OCI-LY7 (cell line): ENCODE data around the gene NFIA. TPM values are rescaled to one million over a fixed set of nuclear protein-coding genes. Genes with fewer than 3 reads are reported as not detected.

Source experiments
- BruUV-seq: library from RNA; stranded (reverse); fragments of 400-500 nt; replicated peaks from 2 replicates; lab custom pipeline; 2021; lab: Mats Ljungman, UMichigan
- CTCF ChIA-PET: fragments of 300-600 bp; sonication (Branson Sonifier 250); formaldehyde crosslinking; loops from one replicate; lab custom pipeline; 2022; ENCODE audit warnings: antibody characterized with exemption; ENCODE audit not compliant: unreplicated experiment; lab: Charles Lee
- POLR2A ChIA-PET: fragments of 300-600 bp; sonication (Branson Sonifier 250); formaldehyde crosslinking; loops from one replicate; lab custom pipeline; 2022; ENCODE audit warnings: antibody characterized with exemption; lab: Charles Lee
- DNase-seq: peaks from one replicate; pipeline ENCODE4 v3.0.0-alpha.2; 2015; ENCODE audit warnings: low spot score
- H2AFZ ChIP-seq: fragments of 200-600 bp; sonication (generic), shearing (Covaris generic); 2 replicates; pipeline ENCODE4 v1.6.1; 2014; ENCODE audit warnings: mild to moderate bottlenecking, antibody characterized with exemption, low read length, moderate library complexity
- H3K27ac ChIP-seq: fragments of 200-600 bp; sonication (generic); 2 replicates; pipeline ENCODE4 v1.5.1; 2014; ENCODE audit warnings: mixed run types, low read depth, mild to moderate bottlenecking, moderate library complexity, low read length, inconsistent platforms; ENCODE audit not compliant: poor library complexity, severe bottlenecking
- H3K36me3 ChIP-seq: fragments of 200-600 bp; sonication (generic); 2 replicates; pipeline ENCODE4 v1.6.1; 2014; ENCODE audit warnings: mild to moderate bottlenecking, antibody characterized with exemption, low read length, moderate library complexity, mixed read lengths; ENCODE audit not compliant: insufficient read depth
- H3K4me1 ChIP-seq: fragments of 200-600 bp; sonication (generic); 2 replicates; pipeline ENCODE4 v1.5.1; 2014; ENCODE audit warnings: mild to moderate bottlenecking, low read length; ENCODE audit not compliant: insufficient read depth, poor library complexity, severe bottlenecking
- H3K4me2 ChIP-seq: fragments of 200-600 bp; sonication (generic); 2 replicates; pipeline ENCODE4 v1.6.1; 2014; ENCODE audit warnings: mild to moderate bottlenecking, low read length
- H3K4me3 ChIP-seq: fragments of 200-600 bp; sonication (generic); 2 replicates; pipeline ENCODE4 v1.5.1; 2014; ENCODE audit warnings: mild to moderate bottlenecking, low read depth, low read length; ENCODE audit not compliant: poor library complexity, severe bottlenecking
- H3K79me2 ChIP-seq: fragments of 200-600 bp; sonication (generic); 2 replicates; pipeline ENCODE4 v1.6.1; 2016; ENCODE audit warnings: low read depth, mild to moderate bottlenecking, low read length, moderate library complexity, mixed read lengths; ENCODE audit not compliant: insufficient read depth
- H3K9me2 ChIP-seq: fragments of 200-600 bp; sonication (generic); 2 replicates; pipeline ENCODE4 v1.6.1; 2016; ENCODE audit warnings: mild to moderate bottlenecking, low read length, mixed read lengths; ENCODE audit not compliant: insufficient read depth
- H3K9me3 ChIP-seq: fragments of 200-600 bp; sonication (generic); 2 replicates; pipeline ENCODE4 v1.6.1; 2014; ENCODE audit warnings: mild to moderate bottlenecking, mixed run types, low read length, mixed read lengths
- H4K20me1 ChIP-seq: fragments of 200-600 bp; sonication (generic); 2 replicates; pipeline ENCODE4 v1.6.1; 2014; ENCODE audit warnings: mild to moderate bottlenecking, antibody characterized with exemption, low read length, moderate library complexity, mixed read lengths; ENCODE audit not compliant: insufficient read depth
- EZH2phosphoT487 ChIP-seq: fragments of 200-600 bp; sonication (generic); IDR thresholded peaks from 2 replicates; pipeline ENCODE4 v1.6.1; 2018; ENCODE audit warnings: low read depth, borderline replicate concordance, mild to moderate bottlenecking, mixed run types, antibody characterized with exemption, low read length, moderate library complexity, mixed read lengths
- intact Hi-C: fragments of 100-400 bp; cut with micrococcal nuclease; formaldehyde crosslinking; loops from one replicate; pipeline ENCODE4 v1.10.0; 2022; ENCODE audit not compliant: unreplicated experiment
- total RNA-seq, 2 experiments: library from RNA; depleted of rRNA in 1 of 2; stranded (reverse); fragments of >200 nt in 1 of 2; shearing (Covaris generic) in 1 of 2; gene quantifications; 2 replicates each; pipeline ENCODE4 v1.2.3, GENCODE V29; 2014 to 2022
- TF ChIP-seq, protein P1 (sequence below): fragments of 200-600 bp; sonication (generic); conservative IDR thresholded peaks from 2 replicates; pipeline ENCODE4 v1.5.1; 2014; ENCODE audit warnings: mild to moderate bottlenecking, antibody characterized with exemption, low read length, moderate library complexity, mixed read lengths

NFIA gene
- total RNA-seq, 2 experiments from 2014 or later = 2.8 to 18.8 TPM

DNA sequence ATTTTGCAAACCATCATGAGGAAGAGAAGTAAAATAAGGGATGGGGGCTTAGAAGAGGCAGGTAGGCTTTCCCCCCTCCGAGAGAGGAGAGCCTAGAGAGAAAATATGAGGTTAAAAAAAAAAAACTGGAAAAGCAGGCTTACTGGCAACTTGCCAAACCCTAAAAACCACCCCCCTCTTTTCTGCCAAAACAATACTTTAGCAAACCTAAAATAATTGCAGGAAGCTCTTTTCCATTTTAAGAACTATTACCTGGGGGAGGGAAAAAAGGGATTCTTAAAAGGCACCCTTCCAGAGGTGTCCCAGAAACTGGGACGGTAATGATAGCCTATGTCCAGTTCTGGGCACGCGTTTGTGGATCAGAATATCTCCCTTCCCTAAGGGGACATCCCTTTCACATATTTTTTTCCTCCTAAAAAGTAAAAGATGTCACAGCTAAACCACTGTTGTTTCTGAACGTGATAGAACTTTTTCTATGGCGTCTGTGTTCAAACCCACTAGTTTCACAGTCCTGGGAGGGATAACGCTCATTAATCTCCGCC is 1.1 kb upstream of the NFIA start:
- H4K20me1 ChIP-seq = peaks cover 19% of the 10 kb centered on the region; the same call in 1 of the 2 replicates
- H3K4me1 ChIP-seq = peaks cover 48% of the 10 kb centered on the region
- no TSS peak for BruUV-seq
- H3K27ac ChIP-seq = peak overlapping the region; percentile 25
- H3K9me2 ChIP-seq = no peaks in the 10 kb centered on the region
- peak overlapping the region; percentile 76; the same call in 1 of the 2 replicates for H2AFZ ChIP-seq
- DNase-seq = no peak
- no peak for TF ChIP-seq EZH2phosphoT487
- TF ChIP-seq, protein P1, sequence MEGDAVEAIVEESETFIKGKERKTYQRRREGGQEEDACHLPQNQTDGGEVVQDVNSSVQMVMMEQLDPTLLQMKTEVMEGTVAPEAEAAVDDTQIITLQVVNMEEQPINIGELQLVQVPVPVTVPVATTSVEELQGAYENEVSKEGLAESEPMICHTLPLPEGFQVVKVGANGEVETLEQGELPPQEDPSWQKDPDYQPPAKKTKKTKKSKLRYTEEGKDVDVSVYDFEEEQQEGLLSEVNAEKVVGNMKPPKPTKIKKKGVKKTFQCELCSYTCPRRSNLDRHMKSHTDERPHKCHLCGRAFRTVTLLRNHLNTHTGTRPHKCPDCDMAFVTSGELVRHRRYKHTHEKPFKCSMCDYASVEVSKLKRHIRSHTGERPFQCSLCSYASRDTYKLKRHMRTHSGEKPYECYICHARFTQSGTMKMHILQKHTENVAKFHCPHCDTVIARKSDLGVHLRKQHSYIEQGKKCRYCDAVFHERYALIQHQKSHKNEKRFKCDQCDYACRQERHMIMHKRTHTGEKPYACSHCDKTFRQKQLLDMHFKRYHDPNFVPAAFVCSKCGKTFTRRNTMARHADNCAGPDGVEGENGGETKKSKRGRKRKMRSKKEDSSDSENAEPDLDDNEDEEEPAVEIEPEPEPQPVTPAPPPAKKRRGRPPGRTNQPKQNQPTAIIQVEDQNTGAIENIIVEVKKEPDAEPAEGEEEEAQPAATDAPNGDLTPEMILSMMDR = no peak
- ChIA-PET POLR2A (no interaction called here), CTCF (interaction anchor here (0.5 to 0.6 kb wide), 3 partner anchors 27 to 1862 kb away, joined by 4 to 15 read pairs (median 5); no protein-coding TSS in a partner anchor)
- H3K36me3 ChIP-seq = no peaks in the 10 kb centered on the region
- peak overlapping the region; percentile 79 for H3K4me2 ChIP-seq
- H3K79me2 ChIP-seq = no peaks in the 10 kb centered on the region
- H3K9me3 ChIP-seq = no peaks in the 10 kb centered on the region
- H3K4me3 ChIP-seq = peak overlapping the region; percentile 83
- intact Hi-C loops = loop anchor here (10.0 kb wide), 1 partner anchor 1604 kb away; the partner anchor contains the start of gene DOCK7

GRCh38 chr1:61081686-61082310 is 563 bp upstream of the NFIA start:
- Histone ChIP-seq H2AFZ (peak overlapping the region; percentile 76), H4K20me1 (peaks cover 21% of the 10 kb centered on the region; the same call in 1 of the 2 replicates), H3K79me2 (no peaks in the 10 kb centered on the region; the same call in 1 of the 2 replicates), H3K4me3 (peak overlapping the region; percentile 83), H3K4me2 (peak overlapping the region; percentile 79), H3K9me2 (no peaks in the 10 kb centered on the region), H3K9me3 (no peaks in the 10 kb centered on the region), H3K36me3 (no peaks in the 10 kb centered on the region), H3K4me1 (peaks cover 42% of the 10 kb centered on the region), H3K27ac (peak overlapping the region; percentile 25)
- CTCF ChIA-PET = interaction anchor here (0.5 to 0.6 kb wide), 3 partner anchors 27 to 1861 kb away, joined by 4 to 15 read pairs (median 5); no protein-coding TSS in a partner anchor
- peak; percentile 81 for DNase-seq
- POLR2A ChIA-PET = interaction anchor here (0.7 to 1.1 kb wide), 2 partner anchors 28 to 49 kb away, joined by 6 read pairs; no protein-coding TSS in a partner anchor
- intact Hi-C loops = loop anchor here (10.0 kb wide), 1 partner anchor 1603 kb away; the partner anchor contains the start of gene DOCK7
- BruUV-seq = no TSS peak
- TF ChIP-seq, protein P1 = no peak
- no peak for TF ChIP-seq EZH2phosphoT487
